Esophagus muscularis mucosa (tissue), 4 donors: ENCODE results near the gene WDSUB1.

Source experiments
- CTCF ChIP-seq, 3 experiments: fragments of 200-600 bp in 2 of 3; fragments of 450-650 bp in 1 of 3; sonication (generic) in 2 of 3; IDR thresholded peaks; one replicate each; pipeline ENCODE4 v1.5.1; 2017 to 2019; ENCODE audit warnings: antibody characterized with exemption in 3 of 3, mild to moderate bottlenecking in 2 of 3, moderate library complexity in 1 of 3
- EP300 ChIP-seq: sonication (generic); formaldehyde crosslinking; IDR thresholded peaks from one replicate; pipeline ENCODE4 v1.6.1; 2017; ENCODE audit warnings: antibody characterized with exemption
- POLR2A ChIP-seq: fragments of 450-650 bp; IDR thresholded peaks from one replicate; pipeline ENCODE4 v1.6.1; 2017; ENCODE audit warnings: antibody characterized with exemption, moderate library complexity, mild to moderate bottlenecking, low read depth
- POLR2AphosphoS5 ChIP-seq, 2 donors: sonication (generic); formaldehyde crosslinking; IDR thresholded peaks; one replicate each; pipeline ENCODE4 v1.6.1; 2017; ENCODE audit warnings: antibody characterized with exemption in 2 of 2

- no peak for TF ChIP-seq CTCF (IDR thresholded peaks at IDR 0.05)
- TF ChIP-seq POLR2AphosphoS5 (IDR thresholded peaks at IDR 0.05), result peak; percentile 86 to 89
- no peak for TF ChIP-seq POLR2A
- TF ChIP-seq EP300, result no peak
Measured at GRCh38 chr2:159286709-159287441, 372 bp upstream of the WDSUB1 start.
